Kidney epithelial cell (primary cell): ENCODE data around the gene ZFP90. TPM values are rescaled to one million over a fixed set of nuclear protein-coding genes. Genes with fewer than 3 reads are reported as not detected.
A peak's percentile ranks its signal among the peaks of the same experiment; 100 is the strongest.
"Not testable (repeated sequence)": the region's sequence is repeated elsewhere in the genome, so short reads cannot be mapped to it uniquely, and the experiment has no call there.

ENCODE experiments used
- DNase-seq: peaks from one replicate; pipeline ENCODE4 v3.0.0-alpha.2; 2010; ENCODE audit warnings: low read depth
- H3K27me3 ChIP-seq: 2 replicates; pipeline ENCODE4 v1.6.0; 2011; ENCODE audit warnings: low read length; ENCODE audit not compliant: control insufficient read depth, insufficient read depth
- H3K36me3 ChIP-seq: 2 replicates; pipeline ENCODE4 v1.5.1; 2011; ENCODE audit warnings: low read length; ENCODE audit not compliant: control insufficient read depth, insufficient read depth
- H3K4me3 ChIP-seq: 2 replicates; pipeline ENCODE4 v1.5.1; 2011; ENCODE audit warnings: low read depth, mild to moderate bottlenecking, control low read depth, low read length
- CTCF ChIP-seq: IDR thresholded peaks from 2 replicates; pipeline ENCODE4 v1.5.1; 2011; ENCODE audit warnings: mild to moderate bottlenecking, moderate library complexity, low read length, control low read depth, inconsistent platforms; ENCODE audit not compliant: insufficient read depth, poor library complexity, severe bottlenecking
- total RNA-seq: library from RNA; depleted of rRNA; stranded (reverse); fragments of >200 nt; gene quantifications from 2 replicates; pipeline ENCODE4 v1.2.3, GENCODE V29; 2015

Gene ZFP90
- total RNA-seq, 1 donor from 2014 or later = 57.7 TPM

GRCh38 chr16:68539711-68540239 lies 684 bp downstream of the ZFP90 start:
- no peak for DNase-seq
- TF ChIP-seq CTCF = no peak
- H3K36me3 ChIP-seq = no peaks in the 10 kb centered on the region
- no peaks in the 10 kb centered on the region for H3K27me3 ChIP-seq
- H3K4me3 ChIP-seq = peak overlapping the region; percentile 86

GRCh38 chr16:68548947-68549346 lies 9.9 kb downstream of the ZFP90 start:
- Histone ChIP-seq H3K27me3 (no peaks in the 10 kb centered on the region), H3K36me3 (peaks cover 5% of the 10 kb centered on the region), H3K4me3 (no peak overlapping the region)
- no peak for TF ChIP-seq CTCF
- DNase-seq = no peak

- no peak overlapping the region for H3K4me3 ChIP-seq
- peaks cover 5% of the 10 kb centered on the region for H3K36me3 ChIP-seq
- TF ChIP-seq CTCF = no peak
- H3K27me3 ChIP-seq = no peaks in the 10 kb centered on the region
- DNase-seq = no peak
Measured at GRCh38 chr16:68553186-68553585, 14.1 kb downstream of the ZFP90 start.

- H3K4me3 ChIP-seq, DNase-seq, H3K27me3 ChIP-seq, H3K36me3 ChIP-seq: not testable (repeated sequence)
Measured at GRCh38 chr16:68560341-68560740, 21.2 kb downstream of the ZFP90 start.

GRCh38 chr16:68563631-68564381 lies 24.7 kb downstream of the ZFP90 start:
- Histone ChIP-seq H3K4me3 (no peak overlapping the region), H3K36me3 (peaks cover 3% of the 10 kb centered on the region), H3K27me3 (no peaks in the 10 kb centered on the region)
- no peak for DNase-seq
- no peak for TF ChIP-seq CTCF

GRCh38 chr16:68564382-68564985 lies 25.4 kb downstream of the ZFP90 start:
- H3K4me3 ChIP-seq = no peak overlapping the region

More at GRCh38 chr16:68564382-68564985, 25.4 kb downstream of the ZFP90 start:
- no peak for TF ChIP-seq CTCF
- DNase-seq = no peak
- H3K36me3 ChIP-seq = peaks cover 3% of the 10 kb centered on the region
- no peaks in the 10 kb centered on the region for H3K27me3 ChIP-seq
